Activated CD4-positive, alpha-beta T cell treated with anti-CD3 and anti-CD28 coated beads, Interleukin-2, amount 50 U/mL, for 4 hours (primary cell): Measurements from ENCODE around the gene PDIA5.
"Not testable (repeated sequence)": the region's sequence is repeated elsewhere in the genome, so short reads cannot be mapped to it uniquely, and the experiment has no call there.

Source experiments
- DNase-seq, 2 experiments: peaks; one replicate each; pipeline ENCODE4 v3.0.0-alpha.2; 2020

Gene PDIA5

GRCh38 chr3:123151251-123151705, 84.5 kb downstream of the PDIA5 start:
- no peak for DNase-seq

- not testable (repeated sequence) for DNase-seq
These were observed 85.1 kb downstream of the PDIA5 start for GRCh38 chr3:123151853-123152420.

GRCh38 chr3:123152687-123153086, 85.9 kb downstream of the PDIA5 start:
- no peak for DNase-seq

GRCh38 chr3:123153125-123154019, 86.5 kb downstream of the PDIA5 start:
- no peak for DNase-seq

- no peak for DNase-seq
These were observed 87.5 kb downstream of the PDIA5 start for GRCh38 chr3:123154020-123154985.

- DNase-seq = no peak
These were observed 88.7 kb downstream of the PDIA5 start for GRCh38 chr3:123155471-123156011.

GRCh38 chr3:123156276-123156995, 89.6 kb downstream of the PDIA5 start:
- no peak for DNase-seq

- no peak for DNase-seq
These were observed 90.4 kb downstream of the PDIA5 start for GRCh38 chr3:123157209-123157597.

- no peak for DNase-seq
These were observed 90.9 kb downstream of the PDIA5 start for GRCh38 chr3:123157598-123158287.

- no peak for DNase-seq
These were observed 91.5 kb downstream of the PDIA5 start for GRCh38 chr3:123158330-123158729.

GRCh38 chr3:123158899-123159390, 92.1 kb downstream of the PDIA5 start:
- no peak for DNase-seq

GRCh38 chr3:123159926-123160635, 93.3 kb downstream of the PDIA5 start:
- DNase-seq = no peak

GRCh38 chr3:123161167-123161566, 94.3 kb downstream of the PDIA5 start:
- DNase-seq = no peak

- DNase-seq = no peak
These were observed 96.3 kb downstream of the PDIA5 start for GRCh38 chr3:123163141-123163540.

GRCh38 chr3:123165163-123165562, 98.3 kb downstream of the PDIA5 start:
- no peak for DNase-seq

- DNase-seq = no peak
These were observed 100.9 kb downstream of the PDIA5 start for GRCh38 chr3:123167686-123168085.

- no peak for DNase-seq
These were observed 101.3 kb downstream of the PDIA5 start for GRCh38 chr3:123168122-123168521.

- DNase-seq = no peak
These were observed 101.8 kb downstream of the PDIA5 start for GRCh38 chr3:123168605-123169004.

GRCh38 chr3:123169492-123169929, 102.7 kb downstream of the PDIA5 start:
- no peak for DNase-seq

GRCh38 chr3:123169930-123170329, 103.1 kb downstream of the PDIA5 start:
- DNase-seq = no peak

- DNase-seq = no peak
These were observed 114.0 kb downstream of the PDIA5 start for GRCh38 chr3:123180791-123181190.
